ENCODE measurements around the gene CABP4.

Gene CABP4

DNA sequence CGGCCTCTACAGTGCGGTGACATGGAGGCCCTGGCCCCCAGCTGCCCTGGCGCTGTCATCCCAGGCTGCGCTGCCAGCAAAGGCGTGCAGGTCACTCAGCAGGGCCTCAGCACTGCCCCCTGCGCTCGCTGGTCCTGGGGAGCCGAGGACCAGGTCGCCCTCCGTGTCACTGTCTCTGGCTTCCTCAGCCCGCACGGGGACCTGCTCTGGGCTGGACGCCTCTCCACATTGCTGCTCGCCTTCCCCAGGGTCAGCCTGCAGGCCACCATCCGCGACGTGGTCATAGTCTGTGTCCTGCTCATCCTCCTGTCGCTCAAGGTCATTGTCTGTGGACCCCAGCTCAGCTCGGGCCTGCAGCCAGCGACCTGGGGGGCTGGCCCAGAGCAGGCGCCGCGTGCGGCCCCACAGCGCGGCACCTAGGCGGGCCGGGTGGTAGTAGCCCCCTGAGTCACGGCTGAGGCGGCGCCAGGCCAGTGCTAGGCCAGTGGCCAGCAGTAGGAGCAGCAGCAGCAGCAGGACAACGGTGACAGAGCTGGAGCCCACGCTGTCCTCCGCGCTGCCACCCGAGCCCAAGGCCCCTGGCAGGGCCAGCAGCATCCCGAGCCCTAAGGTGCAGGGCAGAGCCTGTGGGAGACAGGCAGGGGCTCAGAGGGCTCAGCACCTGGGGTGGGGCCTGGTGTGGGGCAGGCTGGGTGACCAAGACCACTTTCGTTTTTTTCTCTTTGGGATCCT, 19.3 kb upstream of the CABP4 start:
- DNase-seq (ENCODE audit: low spot score) = no peak

DNA sequence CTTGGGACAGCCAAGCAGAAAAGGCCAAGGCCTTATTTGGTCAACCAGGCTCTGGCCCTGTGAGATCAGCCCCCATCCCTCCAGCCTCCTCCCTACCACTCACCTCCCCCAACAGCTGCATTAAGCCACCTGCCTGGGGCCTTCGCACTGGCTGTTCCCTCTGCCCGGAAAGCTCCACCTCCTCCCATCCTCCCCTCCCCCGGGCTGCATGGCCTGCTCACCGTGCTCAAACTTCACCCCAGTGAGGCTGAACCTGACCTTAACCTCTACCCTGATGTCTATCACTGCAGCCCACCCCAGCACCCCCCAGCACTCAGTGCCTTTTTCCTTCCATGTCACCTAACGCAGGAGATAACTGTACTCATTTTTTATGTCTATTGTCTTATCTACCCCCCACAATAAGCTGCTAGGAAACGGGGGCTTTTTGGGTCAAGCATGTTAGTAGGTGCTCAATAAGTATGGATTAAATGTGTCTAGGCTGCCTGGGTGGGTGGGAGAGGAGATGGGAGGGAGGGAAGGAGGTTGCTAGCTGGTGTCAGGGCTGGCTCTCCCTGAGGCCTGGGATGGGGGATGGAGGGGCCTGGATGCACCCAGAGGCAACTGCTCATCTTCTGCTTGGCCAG, 18.6 kb upstream of the CABP4 start:
- no peak for DNase-seq (ENCODE audit: low spot score)

GRCh38 chr11:67437082-67437808, 17.9 kb upstream of the CABP4 start, which contains the start of gene PTPRCAP:
PTPRCAP (minus strand) TSS chr11:67437682; CDS start chr11:67437619, 63 bp downstream.
- DNase-seq (ENCODE audit: low spot score) = no peak

DNA sequence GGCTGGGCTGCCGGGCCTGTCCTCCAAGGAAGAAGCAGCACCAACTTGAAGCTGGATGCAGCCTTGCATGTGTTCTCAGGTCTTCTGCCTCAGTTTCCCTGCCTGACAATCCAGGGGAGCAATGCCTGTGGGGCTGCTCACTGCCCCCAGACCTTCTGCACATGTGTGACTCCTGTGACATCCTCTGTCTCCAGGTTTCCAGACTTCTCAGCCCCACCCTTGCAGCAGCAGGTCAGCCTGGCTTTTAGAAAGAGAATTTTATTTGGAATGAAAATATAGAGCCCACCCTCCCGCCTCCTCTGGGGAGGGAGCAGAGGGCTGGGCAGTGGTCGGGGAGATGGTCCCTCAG, 17.4 kb upstream of the CABP4 start:
- DNase-seq (ENCODE audit: low spot score) = no peak

GRCh38 chr11:67438158-67438902, 16.8 kb upstream of the CABP4 start:
- no peak for DNase-seq (ENCODE audit: low spot score)

GRCh38 chr11:67439321-67440228, 15.6 kb upstream of the CABP4 start:
- DNase-seq (ENCODE audit: low spot score) = peak; percentile 43

DNA sequence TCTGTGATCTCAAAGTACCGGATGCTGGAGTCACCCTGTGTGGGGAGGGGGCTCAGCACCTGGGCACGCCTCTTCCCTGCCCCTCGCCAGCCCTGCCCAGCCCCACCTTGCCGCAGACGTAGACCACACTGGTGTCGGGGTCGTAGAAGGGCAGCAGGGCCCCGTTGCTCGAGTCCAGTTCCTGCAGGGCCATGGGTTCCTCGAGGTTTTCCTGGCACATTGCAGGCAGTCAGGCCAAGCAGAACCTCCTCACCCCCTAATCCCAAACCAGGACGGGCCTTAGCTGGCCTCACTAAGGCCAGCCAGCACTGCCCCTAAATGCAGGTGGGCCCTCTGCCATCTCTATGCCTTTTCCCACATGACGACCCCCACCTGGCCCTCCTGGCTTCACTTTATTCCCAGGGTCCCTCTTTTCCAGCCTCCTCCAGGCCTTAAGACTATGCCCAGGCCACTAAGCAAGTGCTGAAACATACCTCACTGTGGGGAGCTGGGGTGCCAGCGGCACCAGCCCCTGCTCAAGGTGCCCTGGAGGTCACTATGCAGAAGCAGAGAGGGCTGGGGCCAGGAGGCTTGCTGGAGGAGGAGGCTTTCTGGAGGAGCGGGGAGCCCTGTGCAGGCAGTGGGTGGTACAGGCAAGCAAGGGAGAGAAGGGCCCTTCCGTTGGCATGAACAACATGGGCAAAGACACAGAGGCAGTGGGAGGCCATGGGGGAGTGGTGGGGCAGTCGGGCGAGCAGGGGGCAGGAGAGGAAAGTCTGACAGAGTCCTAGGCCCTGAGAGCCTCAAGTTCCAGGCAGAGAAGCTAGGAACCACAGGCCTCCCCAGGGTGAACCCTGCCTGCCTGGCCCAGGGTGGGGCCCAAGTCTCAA, 14.7 kb upstream of the CABP4 start:
- no peak for DNase-seq (ENCODE audit: low spot score)

DNA sequence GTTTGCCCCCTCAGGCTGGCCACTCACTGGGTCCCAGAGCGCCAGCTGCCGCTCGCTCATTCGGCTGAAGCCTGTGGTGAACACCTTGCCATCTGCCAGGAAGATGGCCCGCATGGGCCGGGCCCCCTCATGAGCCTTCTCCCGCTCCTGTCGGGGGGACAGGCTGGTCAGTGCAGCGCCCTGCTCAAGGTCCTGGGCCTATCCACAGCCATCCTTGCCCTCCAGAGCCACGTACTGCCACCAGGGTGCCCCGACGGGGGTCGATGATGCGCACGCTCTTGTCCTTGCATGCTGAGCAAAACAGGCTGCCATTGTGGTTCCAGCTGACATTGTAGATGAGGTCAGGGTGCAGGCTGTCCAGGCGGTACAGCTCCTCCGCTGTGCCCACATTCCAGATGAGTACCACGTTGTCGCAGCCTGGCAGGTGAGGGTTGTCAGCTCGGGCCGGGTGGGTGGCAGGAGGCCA, 14.0 kb upstream of the CABP4 start:
- no peak for DNase-seq (ENCODE audit: low spot score)

GRCh38 chr11:67441731-67442351, 13.3 kb upstream of the CABP4 start:
- no peak for DNase-seq (ENCODE audit: low spot score)

DNA sequence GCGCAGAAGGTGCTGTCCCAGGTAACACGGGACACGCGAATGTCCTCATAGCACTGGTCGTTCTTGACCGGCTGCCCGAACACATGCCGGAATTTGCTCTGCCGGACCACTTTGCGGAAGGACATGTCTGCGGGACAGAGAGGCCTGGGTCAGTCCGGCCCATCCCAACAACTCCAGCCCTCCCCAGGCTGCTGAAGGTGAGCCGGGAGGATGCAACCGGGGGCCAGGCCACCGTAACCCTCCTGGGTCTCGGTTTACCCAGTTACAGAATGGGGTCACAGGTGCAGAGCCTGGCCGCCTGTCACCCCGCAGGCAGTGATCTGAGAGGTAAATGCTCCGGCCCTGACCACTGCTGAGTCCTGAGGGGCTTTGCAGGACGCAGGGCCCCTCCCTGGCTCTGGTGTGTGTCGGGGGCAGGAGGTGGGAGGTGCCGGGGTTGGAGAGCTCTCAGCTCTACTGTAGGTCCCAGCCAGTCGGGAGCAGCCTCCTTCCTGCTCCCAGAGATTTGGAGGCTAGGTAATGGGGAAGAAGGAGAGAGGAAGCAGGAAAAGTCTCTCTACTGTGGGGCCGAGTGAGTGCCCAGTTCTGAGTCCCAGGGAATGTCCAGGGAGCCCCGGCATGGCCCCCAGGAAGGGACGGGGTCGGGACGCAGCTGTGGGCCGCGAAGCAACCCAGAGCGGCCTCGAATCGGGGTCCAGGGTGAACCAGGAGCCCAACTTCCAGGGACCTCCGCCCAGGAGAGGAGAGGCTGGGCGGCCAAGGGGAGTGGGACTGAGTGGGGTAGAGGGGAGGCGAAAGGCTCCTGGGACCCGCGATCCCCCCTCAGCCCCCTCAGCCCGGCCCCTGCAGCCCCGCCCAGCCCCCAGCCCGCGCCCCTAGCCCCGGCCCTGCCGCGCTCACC, 12.4 kb upstream of the CABP4 start:
- no peak for DNase-seq (ENCODE audit: low spot score)

GRCh38 chr11:67445515-67445914, 9.6 kb upstream of the CABP4 start:
- no peak for DNase-seq (ENCODE audit: low spot score)

- DNase-seq (ENCODE audit: low spot score) = no peak
Observed at GRCh38 chr11:67448220-67448609, 6.9 kb upstream of the CABP4 start.

DNA sequence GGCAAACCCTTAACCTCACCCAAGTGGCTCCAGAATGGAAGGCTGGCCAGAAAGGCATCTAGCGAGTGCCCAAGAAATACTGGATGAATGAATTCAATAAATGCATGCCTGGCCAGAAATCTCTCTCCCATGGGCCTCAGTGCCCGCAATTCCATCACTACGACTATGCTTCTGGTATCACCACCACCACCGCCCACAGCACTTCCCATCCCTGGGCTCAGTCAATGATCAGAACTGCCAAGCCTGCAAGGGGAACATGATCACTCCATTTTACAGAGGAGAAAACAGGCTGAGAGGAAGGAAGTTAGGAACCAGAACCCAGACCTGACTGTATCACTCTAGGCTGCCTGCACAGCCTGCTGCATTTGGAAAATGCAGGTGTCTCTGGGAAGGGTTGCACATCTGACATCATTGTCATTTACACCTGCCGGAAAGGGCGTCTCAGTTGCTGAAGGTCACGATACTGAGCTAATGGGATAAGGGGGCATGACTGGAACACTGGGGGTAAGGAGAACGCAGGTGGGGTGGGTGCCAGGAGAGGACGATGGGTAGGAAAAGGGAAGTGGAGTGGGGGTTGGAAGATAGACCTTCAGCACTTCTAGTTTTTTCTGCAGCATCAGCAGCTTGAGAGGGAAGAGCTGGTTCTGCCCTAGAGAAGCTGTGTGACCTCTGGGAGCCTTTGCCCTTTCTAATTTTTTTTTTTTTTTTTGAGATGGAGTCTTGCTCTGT, 5.9 kb upstream of the CABP4 start:
- no peak for DNase-seq (ENCODE audit: low spot score)

GRCh38 chr11:67450796-67451657, 4.1 kb upstream of the CABP4 start:
- DNase-seq (ENCODE audit: low spot score) = no peak

DNA sequence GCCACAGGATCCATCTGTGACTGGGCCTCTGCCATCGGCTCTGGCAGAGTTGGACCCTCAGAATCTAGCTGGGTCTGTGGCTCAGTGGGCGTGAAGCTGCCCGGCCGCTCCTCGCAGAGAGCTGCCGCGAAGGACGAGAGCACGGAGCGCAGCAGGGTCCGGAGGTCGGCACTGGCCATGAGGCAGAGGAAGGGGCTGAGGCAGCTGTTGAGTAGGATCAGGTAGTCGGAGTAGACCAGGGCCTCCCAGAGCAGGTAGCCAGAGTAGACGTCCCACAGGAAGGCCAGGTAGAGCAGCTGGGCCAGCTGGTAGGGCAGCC, 3.5 kb upstream of the CABP4 start:
- no peak for DNase-seq (ENCODE audit: low spot score)

DNA sequence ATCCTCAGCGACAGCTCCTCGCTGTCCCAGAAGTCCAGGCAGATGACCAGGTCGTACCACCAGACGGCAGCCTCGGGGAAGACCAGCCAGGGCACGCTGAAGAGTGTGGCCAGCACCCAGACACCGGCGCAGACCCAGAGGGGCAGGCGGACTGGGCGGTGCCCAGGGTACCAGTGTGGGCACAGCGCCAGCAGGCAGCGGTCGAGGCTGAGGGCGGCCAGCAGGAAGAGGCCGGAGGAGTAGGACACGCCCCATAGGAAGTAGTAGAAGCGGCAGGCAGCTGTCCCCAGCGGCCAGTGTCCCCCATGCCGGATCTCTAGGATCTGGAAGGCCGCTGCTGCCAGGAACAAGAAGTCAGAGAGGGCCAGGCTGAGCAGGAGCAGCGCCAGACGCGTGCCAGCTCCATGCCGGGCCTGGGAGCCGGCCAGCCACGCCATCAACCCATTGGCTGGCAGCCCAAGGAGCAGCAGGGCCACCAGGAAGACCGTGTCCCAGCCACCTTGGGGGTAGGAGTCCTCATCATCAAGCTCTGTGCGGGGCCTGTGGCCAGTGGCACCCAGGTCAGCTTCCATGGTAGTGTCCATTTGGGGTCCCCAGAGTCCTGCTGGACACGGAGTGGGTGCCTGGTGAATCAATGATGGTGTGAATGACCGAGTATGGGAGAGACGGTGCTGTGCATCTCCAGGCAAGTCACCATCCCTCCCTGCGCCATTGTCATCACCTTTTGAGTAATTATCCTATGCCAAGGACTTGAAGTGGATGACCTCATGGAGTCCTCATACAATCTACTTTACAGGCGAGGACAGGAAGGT, 2.8 kb upstream of the CABP4 start, which contains the start of gene GPR152:
GPR152 (minus strand) TSS at position 589 of the 812 bp plus-strand sequence; CDS start at position 584, 5 bp downstream.
- DNase-seq (ENCODE audit: low spot score) = no peak

Measured in kidney tubule cell (primary cell).